AG04450 (cell line): ENCODE data around the gene STON1. TPM values are rescaled to one million over a fixed set of nuclear protein-coding genes. Genes with fewer than 3 reads are reported as not detected.
"Not testable (repeated sequence)": the region's sequence is repeated elsewhere in the genome, so short reads cannot be mapped to it uniquely, and the experiment has no call there.

ENCODE experiments used
- CTCF ChIA-PET: fragments of 300-600, 350-600 bp; formaldehyde crosslinking; extraction: SDS; loops from one replicate; lab custom pipeline; 2022; ENCODE audit warnings: antibody characterized with exemption, inconsistent platforms; lab: Charles Lee
- POLR2A ChIA-PET: fragments of 350-600 bp; formaldehyde crosslinking; extraction: SDS; loops from one replicate; lab custom pipeline; 2021; ENCODE audit warnings: antibody characterized with exemption, inconsistent platforms; lab: Yijun Ruan, JAX
- DNase-seq: peaks from one replicate; pipeline ENCODE4 v3.0.0-alpha.2; 2011; ENCODE audit warnings: low read depth, low spot score
- H3K27ac ChIP-seq: one replicate; pipeline ENCODE4 v1.5.1; 2012; ENCODE audit warnings: low read depth, low read length, control low read depth
- H3K27me3 ChIP-seq: one replicate; pipeline ENCODE4 v1.6.0; 2012; ENCODE audit warnings: low read length; ENCODE audit not compliant: control insufficient read depth, insufficient read depth
- H3K4me3 ChIP-seq: 2 replicates; pipeline ENCODE4 v1.5.1; 2011; ENCODE audit warnings: mild to moderate bottlenecking, low read depth, low read length, control low read depth
- H3K9me3 ChIP-seq: 2 replicates; pipeline ENCODE4 v1.5.1; 2012; ENCODE audit warnings: low read length; ENCODE audit not compliant: control insufficient read depth, insufficient read depth
- polyA plus RNA-seq: library from polyadenylated mRNA; depleted of rRNA; stranded (reverse); fragments of >200 nt; gene quantifications from 2 replicates; pipeline ENCODE4 v1.2.3, GENCODE V29; 2011
- TF ChIP-seq, protein P1 (sequence below): IDR thresholded peaks from 2 replicates; pipeline ENCODE4 v1.5.1; 2011; ENCODE audit warnings: low read depth, low read length, control low read depth, inconsistent platforms

Gene STON1
- polyA plus RNA-seq, 1 experiment: 17.8 TPM

GRCh38 chr2:48613211-48613610, 83.3 kb downstream of the STON1 start:
- POLR2A ChIA-PET: no interaction called here
- no peak for DNase-seq
- H3K4me3 ChIP-seq: no peak overlapping the region
- CTCF ChIA-PET: interaction anchor here (0.6 to 1.1 kb wide), 3 partner anchors 13 to 1789 kb away, joined by 3 to 4 read pairs (median 4); no protein-coding TSS in a partner anchor
- H3K27ac ChIP-seq: no peak overlapping the region
- peaks cover 3% of the 10 kb centered on the region for H3K27me3 ChIP-seq
- H3K9me3 ChIP-seq: peaks cover 11% of the 10 kb centered on the region; the same call in 1 of the 2 replicates
- TF ChIP-seq, protein P1, sequence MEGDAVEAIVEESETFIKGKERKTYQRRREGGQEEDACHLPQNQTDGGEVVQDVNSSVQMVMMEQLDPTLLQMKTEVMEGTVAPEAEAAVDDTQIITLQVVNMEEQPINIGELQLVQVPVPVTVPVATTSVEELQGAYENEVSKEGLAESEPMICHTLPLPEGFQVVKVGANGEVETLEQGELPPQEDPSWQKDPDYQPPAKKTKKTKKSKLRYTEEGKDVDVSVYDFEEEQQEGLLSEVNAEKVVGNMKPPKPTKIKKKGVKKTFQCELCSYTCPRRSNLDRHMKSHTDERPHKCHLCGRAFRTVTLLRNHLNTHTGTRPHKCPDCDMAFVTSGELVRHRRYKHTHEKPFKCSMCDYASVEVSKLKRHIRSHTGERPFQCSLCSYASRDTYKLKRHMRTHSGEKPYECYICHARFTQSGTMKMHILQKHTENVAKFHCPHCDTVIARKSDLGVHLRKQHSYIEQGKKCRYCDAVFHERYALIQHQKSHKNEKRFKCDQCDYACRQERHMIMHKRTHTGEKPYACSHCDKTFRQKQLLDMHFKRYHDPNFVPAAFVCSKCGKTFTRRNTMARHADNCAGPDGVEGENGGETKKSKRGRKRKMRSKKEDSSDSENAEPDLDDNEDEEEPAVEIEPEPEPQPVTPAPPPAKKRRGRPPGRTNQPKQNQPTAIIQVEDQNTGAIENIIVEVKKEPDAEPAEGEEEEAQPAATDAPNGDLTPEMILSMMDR: no peak

- peaks cover 11% of the 10 kb centered on the region; the same call in 1 of the 2 replicates for H3K9me3 ChIP-seq
- CTCF ChIA-PET, H3K27me3 ChIP-seq, H3K4me3 ChIP-seq, H3K27ac ChIP-seq, DNase-seq, POLR2A ChIA-PET: not testable (repeated sequence)
These were observed 84.6 kb downstream of the STON1 start for GRCh38 chr2:48614581-48614980.

DNA sequence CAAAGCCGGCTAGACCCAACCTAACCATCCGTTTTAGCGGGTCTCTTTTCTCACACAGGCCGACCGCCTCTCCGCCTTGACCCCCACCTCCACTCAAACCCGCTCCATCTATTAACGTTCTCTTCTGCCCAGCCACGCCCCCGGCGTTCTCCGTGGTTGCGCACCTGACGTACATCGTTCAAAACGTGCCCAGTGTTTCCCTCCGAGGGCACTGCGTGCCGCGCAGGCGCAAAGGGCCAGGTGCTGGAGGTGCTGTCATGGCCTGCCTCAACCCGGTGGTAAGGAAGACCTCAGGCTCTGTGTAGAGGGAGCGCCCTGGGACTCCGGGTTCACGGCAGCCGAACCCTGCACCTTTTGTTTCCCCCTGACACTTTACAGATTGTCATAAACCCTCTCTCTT, 87.7 kb downstream of the STON1 start, which contains the start of gene GTF2A1L:
TSS of gene GTF2A1L (plus strand) at position 239 of the 400 bp plus-strand sequence. CDS start at position 258, 19 bp downstream.
- DNase-seq: no peak
- TF ChIP-seq, protein P1: no peak
- Histone ChIP-seq H3K27ac (no peak within 1 kb of the TSS), H3K27me3 (no peaks in the 10 kb centered on the region), H3K9me3 (peaks cover 11% of the 10 kb centered on the region; the same call in 1 of the 2 replicates), H3K4me3 (no peak within 1 kb of the TSS)
- POLR2A ChIA-PET: no interaction called here
- CTCF ChIA-PET: no interaction called here

GRCh38 chr2:48619526-48619925, 89.6 kb downstream of the STON1 start:
- TF ChIP-seq, protein P1: no peak
- Histone ChIP-seq H3K4me3 (no peak overlapping the region), H3K27me3 (no peaks in the 10 kb centered on the region), H3K9me3 (peaks cover 11% of the 10 kb centered on the region; the same call in 1 of the 2 replicates), H3K27ac (no peak overlapping the region)
- no peak for DNase-seq
- ChIA-PET POLR2A (no interaction called here), CTCF (no interaction called here)

- Histone ChIP-seq H3K27me3 (no peaks in the 10 kb centered on the region), H3K4me3 (no peak overlapping the region), H3K9me3 (peaks cover 5% of the 10 kb centered on the region; the same call in 1 of the 2 replicates), H3K27ac (no peak overlapping the region)
- POLR2A ChIA-PET: no interaction called here
- CTCF ChIA-PET: no interaction called here
- TF ChIP-seq, protein P1: no peak
- DNase-seq: no peak
These were observed 90.7 kb downstream of the STON1 start for GRCh38 chr2:48620604-48621003.

DNA sequence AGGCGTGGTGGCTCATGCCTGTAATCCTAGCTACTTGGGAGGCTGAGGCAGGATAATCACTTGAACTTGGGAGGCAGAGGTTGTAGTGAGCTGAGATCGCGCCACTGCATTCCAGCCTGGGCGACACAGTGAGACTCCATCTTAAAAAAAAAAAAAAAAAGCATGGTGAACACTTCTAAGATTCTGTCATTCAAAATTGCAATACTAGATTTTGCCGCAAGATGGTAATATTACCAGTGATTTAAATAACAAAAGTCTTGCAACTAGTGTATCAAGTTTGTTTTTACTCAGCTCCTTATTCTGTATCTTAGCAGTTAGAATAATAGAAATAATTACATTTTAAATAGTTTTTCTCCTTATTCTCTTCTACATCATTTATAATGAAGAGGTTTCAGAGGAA, 92.7 kb downstream of the STON1 start:
- not testable (repeated sequence) for DNase-seq, H3K27me3 ChIP-seq, H3K27ac ChIP-seq, H3K9me3 ChIP-seq, H3K4me3 ChIP-seq
- CTCF ChIA-PET: interaction anchor here (0.6 to 0.7 kb wide), 6 partner anchors 31 to 960 kb away, joined by 3 to 4 read pairs (median 3); no protein-coding TSS in a partner anchor
- POLR2A ChIA-PET: interaction anchor here (0.7 kb wide), 1 partner anchor 308 kb away, joined by 9 read pairs; no protein-coding TSS in a partner anchor
